Right kidney (tissue), 1 donor: ENCODE data around the gene LCLAT1.

ENCODE experiments used
- DNase-seq: peaks from one replicate; pipeline ENCODE4 v3.0.0-alpha.2; 2016

Gene LCLAT1

DNA sequence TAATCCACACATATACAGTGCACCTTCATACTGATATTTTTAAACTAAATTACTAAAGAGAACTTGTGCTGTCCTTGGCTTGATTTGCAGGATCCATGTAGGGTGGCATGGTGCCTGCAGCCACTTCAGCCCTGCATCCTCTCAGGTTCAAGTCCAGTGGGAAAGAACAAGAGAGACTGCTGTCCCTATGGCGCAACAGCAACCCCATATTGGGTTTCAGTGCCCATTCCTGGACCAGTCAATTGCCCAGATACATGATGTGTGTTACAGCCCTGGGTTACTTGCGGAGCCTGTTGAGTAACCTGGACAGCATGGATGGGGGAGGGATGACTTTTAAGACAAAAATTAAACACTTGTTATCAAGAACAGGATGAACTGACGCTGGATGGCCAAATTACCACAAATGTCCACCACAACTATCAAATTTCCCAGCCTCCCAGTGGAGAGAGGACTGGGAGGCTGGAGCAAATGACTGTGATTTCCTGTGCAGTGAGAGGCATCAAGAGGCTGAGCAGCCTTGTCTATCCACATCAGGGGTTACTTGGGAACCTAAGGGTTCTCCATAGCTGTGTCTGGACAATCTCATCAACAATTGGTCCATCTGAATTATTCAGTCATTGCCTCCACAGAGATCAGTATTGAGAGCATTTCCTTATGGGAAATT lies 198.2 kb downstream of the LCLAT1 start:
- no peak for DNase-seq

DNA sequence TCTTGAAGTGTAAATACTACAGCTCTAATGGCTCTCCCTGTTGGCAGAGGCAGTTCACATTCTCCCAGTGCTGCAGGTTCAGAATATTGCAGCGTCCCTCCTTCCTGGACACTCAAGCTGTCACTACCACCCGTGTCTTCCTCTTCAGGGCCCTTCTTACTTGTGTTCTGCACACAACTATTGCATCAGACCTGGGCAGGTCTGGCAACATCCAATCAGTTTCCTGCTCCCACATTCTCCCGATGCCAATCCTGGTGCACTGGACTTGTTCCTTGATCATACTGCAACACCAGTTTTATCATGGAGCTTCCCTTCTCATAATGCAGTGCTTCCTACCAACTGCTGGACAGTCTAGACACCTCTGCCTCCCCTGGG lies 198.7 kb downstream of the LCLAT1 start:
- DNase-seq, result no peak

GRCh38 chr2:30647752-30648457 lies 200.9 kb downstream of the LCLAT1 start:
- no peak for DNase-seq

GRCh38 chr2:30649278-30649677 lies 202.2 kb downstream of the LCLAT1 start:
- DNase-seq, result no peak

DNA sequence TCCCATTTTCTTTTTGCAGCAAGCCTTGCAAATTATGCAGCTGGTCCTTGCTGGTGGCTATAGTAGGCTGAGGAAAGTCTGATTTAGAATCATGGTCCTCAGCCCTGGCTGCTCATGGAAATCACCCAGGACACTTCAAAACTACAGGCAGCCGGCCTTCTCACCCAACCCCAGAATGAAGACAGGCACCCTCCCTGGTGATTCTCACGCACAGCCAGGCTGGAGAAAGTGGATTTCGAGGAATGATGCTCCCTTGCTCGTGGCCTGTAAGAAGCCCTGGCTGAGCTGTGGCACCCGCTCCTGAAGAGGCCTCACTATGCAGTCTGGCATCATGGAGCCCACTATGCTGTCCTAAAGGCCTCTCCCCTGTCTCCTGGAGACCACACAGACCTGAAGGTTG lies 202.8 kb downstream of the LCLAT1 start:
- no peak for DNase-seq

DNA sequence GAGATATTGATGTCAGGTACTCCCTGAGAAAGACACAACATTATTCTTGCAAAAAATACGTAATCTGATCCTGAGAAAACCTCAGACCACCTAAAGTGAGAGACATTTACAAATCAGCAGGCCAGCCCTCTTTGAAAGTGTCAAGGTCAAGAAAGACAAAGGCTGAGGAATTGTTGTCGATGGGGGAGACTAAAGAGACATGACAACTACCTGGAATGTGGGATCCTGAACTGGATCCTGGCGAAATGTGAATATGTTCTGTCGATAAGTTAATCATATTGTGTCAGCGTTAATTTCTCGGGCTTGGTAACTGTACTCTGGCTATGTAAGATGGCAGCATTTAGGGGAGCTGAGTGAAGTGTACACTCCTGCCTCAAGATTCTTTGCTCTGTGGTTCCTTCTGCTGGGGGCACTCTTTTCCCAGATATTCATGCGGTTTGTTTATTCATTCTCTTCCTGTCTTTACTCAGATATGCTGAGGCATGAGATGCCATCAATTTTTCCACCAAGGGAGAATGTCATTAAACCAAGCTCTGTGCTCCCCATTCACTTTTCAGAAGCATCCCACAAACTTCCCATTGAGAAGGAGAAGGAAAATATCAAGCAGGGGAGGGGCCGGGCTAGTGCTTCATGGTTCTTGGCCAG lies 205.3 kb downstream of the LCLAT1 start:
- no peak for DNase-seq

GRCh38 chr2:30653847-30654246 lies 206.8 kb downstream of the LCLAT1 start:
- no peak for DNase-seq

DNA sequence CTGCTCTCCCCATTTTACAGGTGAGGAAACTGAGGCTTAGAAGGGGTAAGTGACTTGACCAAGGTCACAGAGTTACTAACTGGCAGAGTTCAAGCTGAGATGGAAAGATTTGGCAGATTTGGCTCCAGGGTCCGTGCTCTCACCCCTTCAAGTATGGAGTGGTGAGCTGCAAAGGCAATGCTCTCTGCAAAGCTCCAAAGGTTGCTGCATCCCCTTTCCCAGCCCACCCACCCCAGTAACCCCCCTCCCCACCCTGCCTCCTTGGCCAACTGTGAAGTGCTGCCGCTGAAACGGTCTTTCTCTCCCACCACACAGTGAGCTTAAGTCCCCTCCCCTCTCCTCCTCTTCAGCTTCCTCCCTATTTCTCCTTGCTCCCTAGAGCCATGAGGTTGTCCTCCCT lies 207.4 kb downstream of the LCLAT1 start:
- no peak for DNase-seq

DNA sequence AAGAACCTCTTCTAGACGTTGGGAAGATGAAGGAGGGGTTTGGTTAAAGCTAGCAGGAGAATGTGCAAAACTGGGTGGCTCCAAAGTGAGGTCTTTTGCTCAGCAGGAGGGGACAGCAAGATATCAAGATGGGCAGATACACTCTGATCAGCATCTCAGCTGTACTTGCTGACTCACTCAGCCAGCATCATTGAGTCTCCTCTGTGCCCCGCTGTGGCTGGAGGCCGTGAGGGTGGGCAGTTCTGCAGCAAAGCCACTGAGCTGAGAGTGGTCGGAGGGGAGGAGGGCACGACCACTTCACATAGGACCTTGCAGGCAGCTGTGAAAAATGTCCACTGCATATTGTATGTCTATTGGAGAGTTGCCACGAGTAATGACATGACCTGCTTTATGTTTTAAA lies 208.2 kb downstream of the LCLAT1 start:
- no peak for DNase-seq

- no peak for DNase-seq
These were observed 208.6 kb downstream of the LCLAT1 start for GRCh38 chr2:30655660-30656059.

- no peak for DNase-seq
These were observed 209.0 kb downstream of the LCLAT1 start for GRCh38 chr2:30656079-30656478.

GRCh38 chr2:30661173-30662107 lies 214.4 kb downstream of the LCLAT1 start:
- DNase-seq, result no peak

DNA sequence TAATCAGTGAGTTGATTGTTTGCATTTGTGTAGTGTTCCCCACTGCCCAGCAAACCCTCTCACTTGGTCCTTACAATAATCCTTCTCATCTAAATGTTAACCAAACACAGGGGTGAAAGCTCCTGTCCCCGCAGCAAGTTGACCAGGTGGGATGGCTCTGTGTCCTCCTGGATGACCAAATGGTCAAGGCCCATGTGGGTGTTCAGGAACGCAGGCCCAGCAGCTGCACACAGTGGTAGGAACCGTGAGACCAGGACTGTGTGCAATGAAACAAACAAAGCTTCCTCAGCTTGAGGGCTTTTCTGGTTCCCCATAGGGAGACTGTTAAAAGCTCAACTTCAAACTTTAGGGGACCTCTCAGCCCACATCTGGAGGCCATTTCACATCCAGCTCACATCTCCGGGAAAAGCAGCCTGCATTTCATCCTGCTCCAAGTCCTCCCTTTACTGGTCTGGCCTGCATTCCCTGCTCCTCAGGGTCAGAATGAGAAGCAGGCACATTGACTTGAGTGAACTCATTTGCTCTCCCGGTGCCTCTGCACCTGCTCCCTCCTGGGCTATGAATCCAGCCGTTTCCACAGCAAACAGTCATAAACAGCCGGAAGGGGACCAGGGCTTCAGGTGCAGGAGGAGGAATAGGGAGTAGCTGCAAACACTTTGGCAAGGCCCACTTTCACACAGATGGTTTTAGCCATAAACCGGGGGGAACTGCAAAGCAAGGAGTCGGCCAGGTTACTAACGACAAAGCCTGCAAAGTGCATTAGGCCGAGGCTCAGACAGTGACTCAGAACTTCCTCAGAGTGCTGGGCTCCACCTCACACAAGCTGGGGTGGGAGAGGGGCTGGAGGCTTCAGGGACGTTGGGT lies 215.5 kb downstream of the LCLAT1 start:
- no peak for DNase-seq

DNA sequence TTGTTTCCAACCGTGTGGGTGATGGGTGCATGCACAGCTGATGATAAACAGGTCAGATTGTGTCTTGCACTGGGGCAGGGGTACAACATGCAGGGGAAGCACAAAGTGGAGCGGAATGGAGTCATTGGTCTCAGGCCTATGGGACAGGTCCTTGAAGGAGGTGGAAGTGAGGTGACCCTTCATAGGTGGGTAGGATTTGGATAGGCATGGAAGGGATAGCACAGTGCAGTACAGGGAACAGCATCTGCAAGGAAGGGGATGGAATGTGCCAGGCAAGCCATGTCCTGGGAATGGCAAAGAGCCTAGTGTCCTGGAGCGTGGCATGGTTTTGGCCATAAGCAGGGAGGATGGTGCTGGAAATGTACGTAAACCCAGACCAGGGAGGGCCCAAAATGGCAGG lies 216.3 kb downstream of the LCLAT1 start:
- no peak for DNase-seq

DNA sequence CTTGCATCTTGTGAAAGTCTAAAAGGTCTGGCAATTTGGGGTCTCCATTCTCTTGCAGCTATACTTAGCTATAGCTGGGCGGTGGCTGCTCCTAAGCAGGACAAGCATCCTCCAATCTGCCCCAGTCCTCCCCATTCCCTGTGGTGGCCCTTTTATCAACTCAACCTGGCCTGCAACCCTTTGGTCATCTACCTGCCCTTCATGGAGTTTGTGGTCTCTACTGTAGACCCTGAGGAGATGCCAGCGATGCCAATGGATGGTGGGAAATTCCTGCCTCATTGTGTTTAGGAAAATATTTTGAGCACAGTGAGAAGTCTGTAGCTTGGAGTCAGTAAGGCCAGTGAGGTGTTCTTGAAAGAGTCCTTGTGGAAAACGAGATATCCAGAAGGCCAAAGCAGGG lies 216.8 kb downstream of the LCLAT1 start:
- no peak for DNase-seq

DNA sequence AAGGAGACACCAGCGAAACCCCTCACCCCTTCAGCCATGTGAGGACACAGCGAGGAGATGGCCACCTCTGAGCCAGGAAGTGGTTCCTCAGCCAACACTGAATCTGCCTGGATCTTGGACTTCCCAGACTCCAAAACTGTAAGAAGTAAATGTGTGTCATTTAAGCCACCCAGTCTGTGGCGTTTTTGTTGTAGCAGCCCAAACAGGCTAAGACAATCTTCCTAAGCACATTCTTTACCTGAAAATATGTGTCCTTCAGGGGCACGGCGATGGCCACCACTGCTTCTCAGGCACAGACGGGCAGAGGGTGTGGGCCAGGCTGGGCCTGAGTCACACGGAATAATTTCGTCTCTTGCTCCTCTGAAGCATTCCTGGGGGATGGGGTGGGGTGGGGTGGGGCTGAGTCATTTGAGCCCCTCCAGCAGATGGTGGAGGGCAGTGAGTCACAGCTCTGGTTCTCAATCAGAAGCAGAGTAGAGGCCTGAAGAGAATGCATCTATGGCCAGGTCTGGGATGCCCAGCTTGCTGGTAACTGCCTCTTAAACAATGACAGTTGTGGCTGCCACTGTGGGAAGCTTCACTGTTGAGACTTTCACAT lies 217.8 kb downstream of the LCLAT1 start:
- DNase-seq, result no peak

- DNase-seq, result no peak
These were observed 218.8 kb downstream of the LCLAT1 start for GRCh38 chr2:30665761-30666265.

DNA sequence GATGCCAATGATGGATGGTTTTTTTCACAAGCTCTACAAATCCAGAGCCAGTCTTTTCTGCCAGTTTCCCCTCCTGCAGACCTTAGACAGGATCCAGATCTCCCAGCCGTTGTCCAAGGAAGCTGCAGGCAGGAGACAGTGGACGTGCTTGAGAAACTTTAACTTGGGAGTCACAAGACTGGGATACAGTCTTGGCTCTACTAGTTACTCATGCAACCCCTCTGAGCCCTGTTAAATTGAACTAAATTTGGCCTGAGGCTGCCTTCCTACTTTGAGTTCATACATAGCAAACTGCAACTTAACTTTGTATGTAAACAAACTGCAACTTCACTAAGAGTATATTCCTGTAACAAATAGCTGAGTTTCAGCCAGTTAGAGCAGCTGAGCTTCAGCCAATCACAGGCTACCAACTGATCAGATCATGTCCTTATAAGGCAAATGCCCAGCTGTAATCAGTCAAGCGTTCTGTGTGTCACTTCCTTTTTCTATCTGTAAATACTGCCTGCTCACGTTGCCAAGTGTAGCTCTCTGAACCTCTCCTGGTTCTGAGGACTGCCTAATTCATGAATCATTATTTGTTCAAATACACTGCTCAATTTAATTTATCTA lies 219.3 kb downstream of the LCLAT1 start:
- no peak for DNase-seq

- no peak for DNase-seq
These were observed 223.4 kb downstream of the LCLAT1 start for GRCh38 chr2:30670453-30670852.

DNA sequence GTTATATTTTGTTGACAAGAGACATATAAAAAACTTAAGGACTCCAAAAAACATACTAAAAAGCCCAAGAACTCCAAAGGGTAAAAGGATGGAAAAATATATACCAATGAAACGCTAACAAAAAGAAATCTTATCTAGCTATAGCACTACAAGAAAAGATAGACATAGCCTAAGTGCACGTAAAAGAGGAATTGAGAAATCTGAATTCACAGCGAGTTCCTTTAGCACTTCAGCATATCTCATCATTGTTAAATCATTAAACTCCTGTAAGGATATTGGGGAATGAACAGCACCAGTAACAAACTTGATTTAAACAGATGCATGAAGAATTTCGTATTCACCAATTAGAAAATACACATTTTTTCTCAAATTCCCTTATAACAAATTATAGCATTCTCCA lies 226.1 kb downstream of the LCLAT1 start:
- DNase-seq, result no peak

DNA sequence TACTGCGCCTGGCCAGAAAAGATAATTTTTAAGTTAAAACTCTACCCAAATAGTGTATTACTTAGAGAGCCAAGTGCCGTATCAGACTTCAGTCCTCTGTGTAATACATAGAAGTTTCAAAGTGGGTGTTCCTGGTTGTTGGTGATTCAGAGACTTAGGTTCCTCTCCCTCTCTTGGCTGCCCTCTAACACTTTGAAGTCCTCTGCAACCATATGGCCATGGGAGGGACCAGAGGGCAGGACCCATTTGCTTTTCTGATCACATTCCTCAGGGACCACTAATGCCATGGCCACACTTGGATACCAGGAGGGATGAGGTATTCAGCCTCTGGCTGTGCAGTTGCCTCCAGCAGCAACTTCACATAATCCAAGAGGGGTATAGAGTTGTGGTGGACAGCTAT lies 228.7 kb downstream of the LCLAT1 start:
- DNase-seq, result no peak
